SK-N-SH (cell line): ENCODE results near the gene PTN. TPM values are rescaled to one million over a fixed set of nuclear protein-coding genes. Genes with fewer than 3 reads are reported as not detected.

Source experiments
- CTCF ChIA-PET: fragments of 300-600, 350-600 bp; formaldehyde crosslinking; extraction: SDS; loops from one replicate; lab custom pipeline; 2021; lab: Yijun Ruan, JAX
- POLR2A ChIA-PET: fragments of 350-600 bp; sonication (Branson Sonifier 250); formaldehyde crosslinking; extraction: SDS; loops from one replicate; lab custom pipeline; 2020; ENCODE audit warnings: antibody characterized with exemption, inconsistent platforms; lab: Yijun Ruan, JAX
- DNase-seq: peaks from one replicate; pipeline ENCODE4 v3.0.0; 2012
- H2AFZ ChIP-seq: fragments of 200-600 bp; sonication (generic); 2 replicates; pipeline ENCODE4 v1.8.1; 2016; ENCODE audit warnings: antibody characterized with exemption, mild to moderate bottlenecking, low read depth
- H3F3A ChIP-seq: fragments of 200-600 bp; sonication (generic); replicated peaks from 2 replicates; pipeline ENCODE3; 2016; ENCODE audit warnings: antibody characterized with exemption, mild to moderate bottlenecking; ENCODE audit not compliant: insufficient read depth
- H3K27ac ChIP-seq, 2 experiments: fragments of 200-500 bp in 1 of 2; fragments of 200-600 bp in 1 of 2; sonication (Bioruptor generic) in 1 of 2; sonication (generic), shearing (Covaris generic) in 1 of 2; 2 replicates each; pipeline versions ENCODE4 v1.5.1 to v1.6.1; 2014 to 2016; ENCODE audit warnings: low read depth in 2 of 2, inconsistent platforms in 1 of 2, low read length in 1 of 2, mild to moderate bottlenecking in 1 of 2, mixed read lengths in 1 of 2
- H3K27me3 ChIP-seq: fragments of 200-600 bp; sonication (generic), shearing (Covaris generic); 2 replicates; pipeline ENCODE4 v1.6.1; 2016; ENCODE audit warnings: mixed run types; ENCODE audit not compliant: insufficient read depth
- H3K36me3 ChIP-seq, 2 experiments: fragments of 200-500 bp in 1 of 2; fragments of 200-600 bp in 1 of 2; sonication (Bioruptor generic) in 1 of 2; sonication (generic) in 1 of 2; replicated peaks in 1 of 2; 2 replicates each; pipeline versions ENCODE3 to v1.5.1; 2014 to 2016; ENCODE audit warnings: low read length in 1 of 2, mild to moderate bottlenecking in 1 of 2; ENCODE audit not compliant: insufficient read depth in 2 of 2, control insufficient read depth in 1 of 2
- H3K4me1 ChIP-seq, 2 experiments: fragments of 200-500 bp in 1 of 2; fragments of 200-600 bp in 1 of 2; sonication (Bioruptor generic) in 1 of 2; sonication (generic), shearing (Covaris generic) in 1 of 2; 2 replicates each; pipeline versions ENCODE4 v1.5.1 to v1.6.1; 2014 to 2016; ENCODE audit warnings: low read depth in 1 of 2, low read length in 1 of 2, mixed run types in 1 of 2; ENCODE audit not compliant: insufficient read depth in 2 of 2, control insufficient read depth in 1 of 2
- H3K4me2 ChIP-seq: fragments of 200-600 bp; sonication (generic), shearing (Covaris generic); 2 replicates; pipeline ENCODE4 v1.6.1; 2017; ENCODE audit warnings: mixed run types
- H3K4me3 ChIP-seq, 2 experiments: fragments of 200-500 bp in 1 of 2; fragments of 200-600 bp in 1 of 2; sonication (Bioruptor generic) in 1 of 2; sonication (generic), shearing (Covaris generic) in 1 of 2; 2 replicates each; pipeline versions ENCODE4 v1.5.1 to v1.8.1; 2014 to 2016; ENCODE audit warnings: low read depth in 2 of 2, inconsistent platforms in 1 of 2, low read length in 1 of 2, mild to moderate bottlenecking in 1 of 2, mixed read lengths in 1 of 2, moderate library complexity in 1 of 2
- H3K79me2 ChIP-seq: fragments of 200-600 bp; sonication (generic); 2 replicates; pipeline ENCODE4 v1.8.1; 2017; ENCODE audit warnings: mild to moderate bottlenecking; ENCODE audit not compliant: insufficient read depth
- H3K9ac ChIP-seq: fragments of 200-600 bp; sonication (generic); 2 replicates; pipeline ENCODE4 v1.6.1; 2017; ENCODE audit warnings: mixed run types
- H3K9me2 ChIP-seq: fragments of 200-600 bp; sonication (generic); 2 replicates; pipeline ENCODE4 v1.6.1; 2017; ENCODE audit warnings: mixed run types
- H3K9me3 ChIP-seq: fragments of 200-600 bp; sonication (generic); 2 replicates; pipeline ENCODE4 v1.6.1; 2017; ENCODE audit warnings: mixed run types, mild to moderate bottlenecking, moderate library complexity
- H4K20me1 ChIP-seq: fragments of 200-600 bp; sonication (generic); 2 replicates; pipeline ENCODE4 v1.6.1; 2017; ENCODE audit warnings: mild to moderate bottlenecking, mixed run types; ENCODE audit not compliant: insufficient read depth
- FOSL2 ChIP-seq: IDR thresholded peaks from 2 replicates; pipeline ENCODE4 v1.4.0; 2012; ENCODE audit warnings: low read depth, mild to moderate bottlenecking, moderate library complexity, borderline replicate concordance
- FOXJ3 ChIP-seq: sonication (generic); formaldehyde crosslinking; IDR thresholded peaks from 2 replicates; pipeline ENCODE4 v1.5.1; 2020; ENCODE audit warnings: mild to moderate bottlenecking, missing genetic modification reagents
- GABPA ChIP-seq: IDR thresholded peaks from 2 replicates; pipeline ENCODE4 v1.4.0; 2012; ENCODE audit warnings: low read depth, mild to moderate bottlenecking
- JUND ChIP-seq: IDR thresholded peaks from 2 replicates; pipeline ENCODE4 v1.4.0; 2012
- MEF2A ChIP-seq: IDR thresholded peaks from 2 replicates; pipeline ENCODE4 v1.4.0; 2012; ENCODE audit warnings: low read depth, borderline replicate concordance
- MXI1 ChIP-seq: IDR thresholded peaks from 2 replicates; pipeline ENCODE4 v1.6.1; 2012; ENCODE audit warnings: mild to moderate bottlenecking, low read depth, low read length, improper control_type of control experiment
- NFIC ChIP-seq: IDR thresholded peaks from 2 replicates; pipeline ENCODE4 v1.4.0; 2012; ENCODE audit warnings: borderline replicate concordance
- POLR2AphosphoS5 ChIP-seq: IDR thresholded peaks from 2 replicates; pipeline ENCODE4 v1.6.1; 2012; ENCODE audit warnings: low read depth, low read length
- RCOR1 ChIP-seq: fragments of 150-350 bp; IDR thresholded peaks from 2 replicates; pipeline ENCODE4 v1.6.1; 2017; ENCODE audit warnings: antibody characterized with exemption, low read length
- SIN3A ChIP-seq: IDR thresholded peaks from 2 replicates; pipeline ENCODE4 v1.6.1; 2012; ENCODE audit warnings: low read depth, mild to moderate bottlenecking, low read length, moderate library complexity, borderline replicate concordance
- SMC3 ChIP-seq: IDR thresholded peaks from 2 replicates; pipeline ENCODE4 v1.6.1; 2012; ENCODE audit warnings: low read depth, low read length, improper control_type of control experiment
- TCF12 ChIP-seq: IDR thresholded peaks from 2 replicates; pipeline ENCODE4 v1.4.0; 2012
- TEAD4 ChIP-seq: IDR thresholded peaks from 2 replicates; pipeline ENCODE4 v1.4.0; 2012; ENCODE audit warnings: mild to moderate bottlenecking, borderline replicate concordance; ENCODE audit not compliant: insufficient read depth
- YY1 ChIP-seq: IDR thresholded peaks from 2 replicates; pipeline ENCODE4 v1.4.0; 2012; ENCODE audit warnings: low read depth, mild to moderate bottlenecking
- WGBS: methylation state at CpG from one replicate; pipeline ENCODE4 v1.1.6; 2017; ENCODE audit warnings: low lambda C conversion rate; 5-methylcytosine and 5-hydroxymethylcytosine counted together
- polyA plus RNA-seq, 3 experiments: library from polyadenylated mRNA; depleted of rRNA; stranded (reverse); fragments of >200 nt; gene quantifications; 2 replicates each; pipeline ENCODE4 v1.2.3, GENCODE V29; 2012
- TF ChIP-seq, protein P1 (sequence below): fragments of 150-350 bp; IDR thresholded peaks from 2 replicates; pipeline ENCODE4 v1.6.1; 2017; ENCODE audit warnings: antibody characterized with exemption, low read length, low read depth, borderline replicate concordance
- TF ChIP-seq, protein P2 (sequence below): IDR thresholded peaks from 2 replicates; pipeline ENCODE4; 2012
- TF ChIP-seq, protein P3 (sequence below): IDR thresholded peaks from 2 replicates; pipeline ENCODE4 v1.4.0; 2012; ENCODE audit warnings: low read depth, borderline replicate concordance

The PTN gene
- polyA plus RNA-seq, 1 of the 3 experiments (the other 2 are of a cell fraction), result 23.7 TPM

DNA sequence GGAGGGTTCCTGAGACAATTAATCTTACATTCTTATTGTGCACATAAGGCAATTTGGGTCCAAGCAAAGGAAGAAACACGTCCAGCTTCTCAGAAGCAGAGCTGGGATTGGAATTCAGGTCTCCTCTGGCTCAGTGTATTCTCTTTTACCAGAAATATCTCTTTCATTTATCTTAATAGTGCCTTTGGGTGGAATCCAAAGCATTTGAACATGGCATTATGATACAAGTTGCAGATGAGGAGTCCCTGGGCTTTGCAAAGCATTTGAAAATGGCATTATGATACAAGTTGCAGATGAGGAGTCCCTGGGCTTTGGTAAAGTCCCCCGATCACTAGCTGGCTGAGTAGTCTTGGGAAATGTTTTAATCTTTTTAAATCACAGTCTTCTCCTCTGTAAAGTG is 30.0 kb upstream of the PTN start (continued):
- TF ChIP-seq GABPA (no peak), TEAD4 (no peak)
- TF ChIP-seq, all 33 proteins: peak for 0

DNA sequence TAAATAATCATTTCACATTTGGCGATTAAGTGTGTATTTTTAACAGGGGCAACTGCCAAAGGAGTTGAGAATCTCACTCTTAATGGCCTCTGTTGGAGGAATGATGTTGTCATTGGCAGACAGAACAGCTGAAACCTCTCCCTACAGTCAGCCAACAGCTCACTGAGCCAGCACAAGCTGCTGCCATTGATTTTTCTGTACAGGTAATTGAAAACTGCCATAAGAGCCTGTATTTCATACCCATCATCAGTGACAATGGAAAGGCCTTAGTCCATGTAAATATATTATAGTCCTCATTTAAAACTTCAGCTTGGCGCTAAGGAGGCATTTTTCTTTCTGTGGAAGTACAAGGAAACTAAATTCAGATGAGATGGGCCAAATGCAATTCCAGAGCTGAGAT is 28.1 kb upstream of the PTN start:
- H3K36me3 ChIP-seq, result no peaks in the 10 kb centered on the region
- ChIA-PET POLR2A (no interaction called here), CTCF (interaction anchor here (1.0 to 1.7 kb wide), 2 partner anchors 9 to 202 kb away, joined by 3 to 4 read pairs; no protein-coding TSS in a partner anchor)
- H3F3A ChIP-seq, result no peaks in the 10 kb centered on the region
- H3K79me2 ChIP-seq, result no peaks in the 10 kb centered on the region
- H2AFZ ChIP-seq, result no peak overlapping the region
- H3K4me1 ChIP-seq, result no peaks in the 10 kb centered on the region; a peak in 1 of 4 replicates
- H3K27ac ChIP-seq, result no peak overlapping the region
- no peak for DNase-seq
- H3K9me2 ChIP-seq, result no peaks in the 10 kb centered on the region
- no peaks in the 10 kb centered on the region for H3K9me3 ChIP-seq
- no peaks in the 10 kb centered on the region for H4K20me1 ChIP-seq
- no peak overlapping the region for H3K4me2 ChIP-seq
- TF ChIP-seq, protein P1, sequence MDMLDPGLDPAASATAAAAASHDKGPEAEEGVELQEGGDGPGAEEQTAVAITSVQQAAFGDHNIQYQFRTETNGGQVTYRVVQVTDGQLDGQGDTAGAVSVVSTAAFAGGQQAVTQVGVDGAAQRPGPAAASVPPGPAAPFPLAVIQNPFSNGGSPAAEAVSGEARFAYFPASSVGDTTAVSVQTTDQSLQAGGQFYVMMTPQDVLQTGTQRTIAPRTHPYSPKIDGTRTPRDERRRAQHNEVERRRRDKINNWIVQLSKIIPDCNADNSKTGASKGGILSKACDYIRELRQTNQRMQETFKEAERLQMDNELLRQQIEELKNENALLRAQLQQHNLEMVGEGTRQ, result no peak
- TF ChIP-seq YY1, result no peak
- TF ChIP-seq POLR2AphosphoS5, result no peak
- no peak for TF ChIP-seq NFIC
- TF ChIP-seq TEAD4, result no peak
- TF ChIP-seq, protein P2, sequence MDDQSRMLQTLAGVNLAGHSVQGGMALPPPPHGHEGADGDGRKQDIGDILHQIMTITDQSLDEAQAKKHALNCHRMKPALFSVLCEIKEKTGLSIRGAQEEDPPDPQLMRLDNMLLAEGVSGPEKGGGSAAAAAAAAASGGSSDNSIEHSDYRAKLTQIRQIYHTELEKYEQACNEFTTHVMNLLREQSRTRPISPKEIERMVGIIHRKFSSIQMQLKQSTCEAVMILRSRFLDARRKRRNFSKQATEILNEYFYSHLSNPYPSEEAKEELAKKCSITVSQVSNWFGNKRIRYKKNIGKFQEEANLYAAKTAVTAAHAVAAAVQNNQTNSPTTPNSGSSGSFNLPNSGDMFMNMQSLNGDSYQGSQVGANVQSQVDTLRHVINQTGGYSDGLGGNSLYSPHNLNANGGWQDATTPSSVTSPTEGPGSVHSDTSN, result no peak
- TF ChIP-seq SIN3A, result no peak
- TF ChIP-seq FOSL2, result no peak
- TF ChIP-seq RCOR1, result no peak
- no peak for TF ChIP-seq TCF12
- TF ChIP-seq MEF2A, result no peak
- TF ChIP-seq, protein P3, sequence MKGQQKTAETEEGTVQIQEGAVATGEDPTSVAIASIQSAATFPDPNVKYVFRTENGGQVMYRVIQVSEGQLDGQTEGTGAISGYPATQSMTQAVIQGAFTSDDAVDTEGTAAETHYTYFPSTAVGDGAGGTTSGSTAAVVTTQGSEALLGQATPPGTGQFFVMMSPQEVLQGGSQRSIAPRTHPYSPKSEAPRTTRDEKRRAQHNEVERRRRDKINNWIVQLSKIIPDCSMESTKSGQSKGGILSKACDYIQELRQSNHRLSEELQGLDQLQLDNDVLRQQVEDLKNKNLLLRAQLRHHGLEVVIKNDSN, result no peak
- TF ChIP-seq JUND, result no peak
- no peak for TF ChIP-seq SMC3
- TF ChIP-seq FOXJ3 (CRISPR knock-in tag), result no peak
- TF ChIP-seq MXI1, result no peak
- no peaks in the 10 kb centered on the region for H3K27me3 ChIP-seq
- no peak overlapping the region for H3K4me3 ChIP-seq
- H3K9ac ChIP-seq, result no peak overlapping the region
- WGBS, result 47% methylated on average over 2 of the region's 2 CpGs
